NCI-H69 (cell line): ENCODE measurements around the gene WDR20.
"Not testable (repeated sequence)": the region's sequence is repeated elsewhere in the genome, so short reads cannot be mapped to it uniquely, and the experiment has no call there.

Experiments
- DNase-seq: peaks from one replicate; lab custom pipeline; 2025; lab: John Stamatoyannopoulos, UW

WDR20 gene

GRCh38 chr14:102171173-102172020 lies 31.7 kb downstream of the WDR20 start:
- DNase-seq: no peak

DNA sequence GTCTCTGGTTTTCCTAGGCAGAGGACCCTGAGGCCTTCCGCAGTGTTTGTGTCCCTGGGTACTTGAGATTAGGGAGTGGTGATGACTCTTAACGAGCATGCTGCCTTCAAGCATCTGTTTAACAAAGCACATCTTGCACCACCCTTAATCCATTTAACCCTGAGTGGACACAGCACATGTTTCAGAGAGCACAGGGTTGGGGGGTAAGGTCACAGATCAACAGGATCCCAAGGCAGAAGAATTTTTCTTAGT lies 32.2 kb downstream of the WDR20 start:
- not testable (repeated sequence) for DNase-seq

DNA sequence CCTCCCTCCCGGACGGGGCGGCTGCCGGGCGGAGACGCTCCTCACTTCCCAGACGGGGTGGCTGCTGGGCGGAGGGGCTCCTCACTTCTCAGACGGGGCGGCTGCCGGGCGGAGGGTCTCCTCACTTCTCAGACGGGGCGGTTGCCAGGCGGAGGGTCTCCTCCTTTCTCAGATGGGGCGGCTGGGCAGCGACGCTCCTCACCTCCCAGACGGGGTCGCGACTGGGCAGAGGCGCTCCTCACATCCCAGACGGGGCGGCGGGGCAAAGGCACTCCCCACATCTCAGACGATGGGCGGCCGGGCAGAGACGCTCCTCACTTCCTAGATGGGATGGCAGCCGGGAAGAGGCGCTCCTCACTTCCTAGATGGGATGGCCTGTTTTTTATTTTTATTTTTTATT lies 33.0 kb downstream of the WDR20 start:
- DNase-seq: not testable (repeated sequence)

DNA sequence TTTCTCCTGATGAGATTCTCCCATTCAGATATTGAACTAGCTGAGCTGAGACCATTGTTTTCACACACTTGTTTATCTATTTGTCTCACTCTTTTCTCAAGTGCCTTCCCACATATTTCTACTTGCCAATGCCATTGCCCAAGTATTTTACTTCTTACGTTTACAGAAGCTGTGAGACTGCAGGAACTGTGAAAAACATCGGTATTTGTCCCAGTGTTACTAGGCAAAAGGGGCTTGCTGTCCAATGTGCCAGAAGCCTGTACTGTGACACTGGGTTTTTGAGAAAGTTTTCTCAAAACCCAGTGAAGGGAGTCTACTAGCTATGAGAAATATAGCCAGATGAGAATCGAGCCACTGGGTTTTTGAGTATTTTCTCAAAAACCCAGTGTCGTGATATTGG lies 37.5 kb downstream of the WDR20 start:
- no peak for DNase-seq

- no peak for DNase-seq
Observed at GRCh38 chr14:102178806-102179205, 39.1 kb downstream of the WDR20 start.

DNA sequence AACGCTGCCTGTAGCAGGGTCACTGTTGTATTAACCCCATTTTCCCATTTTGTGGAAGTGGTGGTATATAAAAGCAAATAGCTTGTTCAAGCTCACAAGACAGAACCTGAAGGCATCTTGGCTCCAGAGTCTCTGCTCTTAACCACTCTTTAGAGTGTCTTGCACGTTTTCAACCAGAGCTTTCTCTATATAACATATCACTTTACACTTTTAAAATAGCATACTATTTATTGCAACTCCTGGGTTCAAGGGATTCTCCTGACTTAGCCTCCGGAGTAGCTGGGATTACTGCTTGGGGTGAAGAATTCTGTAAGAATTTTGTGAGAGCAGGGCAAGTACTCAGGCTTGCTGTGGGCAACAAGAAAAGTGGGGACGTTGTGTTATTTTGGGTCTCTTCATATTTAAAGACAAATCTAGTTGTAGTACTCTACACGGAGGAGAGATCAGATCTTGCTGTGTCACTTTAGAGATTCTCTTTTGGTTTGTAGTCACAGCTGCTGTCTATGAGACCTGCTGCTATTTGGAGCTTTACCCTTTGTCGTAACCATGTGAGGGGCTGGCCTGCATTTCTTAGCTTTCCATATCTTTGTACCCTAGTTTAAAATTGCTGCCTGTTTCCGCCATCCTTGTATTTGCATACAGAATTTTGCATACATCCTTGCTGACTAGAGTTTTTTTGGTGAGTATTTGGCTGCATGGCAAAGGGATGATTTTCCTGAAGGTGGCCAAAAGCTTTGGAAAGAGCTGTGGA lies 40.7 kb downstream of the WDR20 start:
- no peak for DNase-seq

DNA sequence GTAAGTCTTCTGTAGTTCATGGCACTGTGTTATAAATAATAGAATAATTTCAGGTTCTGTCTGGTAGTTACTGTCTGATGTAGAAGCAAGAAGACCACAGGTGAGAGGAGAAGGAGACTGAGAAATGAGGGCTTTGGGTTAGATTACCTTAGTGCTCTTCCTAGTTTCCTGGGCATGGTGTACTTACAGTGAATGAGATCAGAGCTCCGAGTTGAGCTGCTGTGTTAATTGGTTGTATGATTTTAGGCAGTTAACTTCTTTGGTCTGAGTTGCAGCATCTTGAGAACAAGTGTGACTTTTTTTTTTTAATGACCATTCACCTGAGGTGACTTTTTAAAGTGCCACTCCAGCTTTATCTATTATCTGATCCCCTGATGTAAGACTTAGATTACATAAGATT lies 41.5 kb downstream of the WDR20 start:
- DNase-seq: peak; percentile 13

- DNase-seq: peak; percentile 76
Observed at GRCh38 chr14:102182190-102182589, 42.5 kb downstream of the WDR20 start.

GRCh38 chr14:102182936-102183619 lies 43.4 kb downstream of the WDR20 start:
- DNase-seq: no peak

DNA sequence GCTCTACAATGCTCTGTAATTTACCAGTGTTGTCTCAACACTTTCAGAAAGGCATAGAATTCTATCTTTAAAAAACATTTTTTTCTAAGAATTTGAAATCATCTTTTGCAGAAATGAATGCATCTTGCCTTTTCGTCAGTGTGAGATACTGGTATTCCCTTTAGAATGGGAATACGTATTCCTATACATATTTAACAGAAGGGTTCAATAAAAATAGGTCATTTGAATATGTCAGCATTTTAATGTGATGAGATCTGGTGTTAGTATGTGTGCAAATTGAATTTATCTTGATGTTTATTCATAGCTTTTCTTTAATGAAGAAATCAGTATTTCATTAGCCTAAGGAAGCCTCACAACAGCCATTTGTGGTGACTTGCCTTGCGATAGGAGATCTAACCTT lies 44.2 kb downstream of the WDR20 start:
- no peak for DNase-seq

GRCh38 chr14:102184316-102185035 lies 44.8 kb downstream of the WDR20 start:
- peak; percentile 18 for DNase-seq

- DNase-seq: peak; percentile 87
Observed at GRCh38 chr14:102185360-102185759, 45.7 kb downstream of the WDR20 start.

DNA sequence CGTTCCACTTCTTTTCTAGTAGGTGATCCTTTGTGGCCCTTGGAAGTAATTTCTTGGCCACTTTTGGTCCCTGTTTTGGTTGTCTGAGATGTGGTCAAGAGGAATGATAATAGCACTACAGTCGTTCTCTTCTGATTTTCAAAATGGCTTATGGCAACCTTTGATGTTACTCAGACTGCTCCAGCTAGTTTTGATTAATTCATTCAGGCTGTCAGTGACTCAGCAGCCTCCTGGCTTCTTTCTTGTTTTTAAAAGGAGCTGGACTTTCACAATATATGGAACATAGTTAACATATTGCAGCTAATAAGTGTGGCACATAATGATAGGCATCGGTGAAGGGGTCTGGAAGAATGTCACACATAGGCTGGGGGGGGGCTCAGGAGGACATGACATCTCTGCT lies 47.3 kb downstream of the WDR20 start:
- DNase-seq: no peak

GRCh38 chr14:102187568-102188001 lies 47.9 kb downstream of the WDR20 start:
- no peak for DNase-seq

DNA sequence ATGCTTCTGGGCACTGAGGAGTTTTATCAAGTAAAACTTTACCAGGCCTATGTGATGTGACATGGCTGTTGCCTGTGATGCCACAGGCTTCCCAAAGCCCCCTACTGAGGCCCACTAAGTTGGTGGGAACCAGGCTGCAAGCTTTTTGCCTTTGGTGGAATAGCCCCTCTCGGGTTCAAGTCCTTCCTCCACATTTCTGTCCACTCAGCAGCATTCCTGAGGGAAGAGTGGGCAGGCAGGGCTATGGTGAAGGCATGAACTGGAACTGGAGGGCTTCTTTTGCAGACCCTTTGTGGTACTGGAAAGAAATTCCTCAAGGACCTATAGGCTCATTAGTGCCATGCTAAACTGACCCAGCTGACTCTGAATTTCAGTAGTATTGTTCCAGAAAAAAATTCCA lies 48.5 kb downstream of the WDR20 start:
- DNase-seq: no peak

- no peak for DNase-seq
Observed at GRCh38 chr14:102189874-102190273, 50.2 kb downstream of the WDR20 start.

GRCh38 chr14:102192840-102193502 lies 53.3 kb downstream of the WDR20 start:
- no peak for DNase-seq

DNA sequence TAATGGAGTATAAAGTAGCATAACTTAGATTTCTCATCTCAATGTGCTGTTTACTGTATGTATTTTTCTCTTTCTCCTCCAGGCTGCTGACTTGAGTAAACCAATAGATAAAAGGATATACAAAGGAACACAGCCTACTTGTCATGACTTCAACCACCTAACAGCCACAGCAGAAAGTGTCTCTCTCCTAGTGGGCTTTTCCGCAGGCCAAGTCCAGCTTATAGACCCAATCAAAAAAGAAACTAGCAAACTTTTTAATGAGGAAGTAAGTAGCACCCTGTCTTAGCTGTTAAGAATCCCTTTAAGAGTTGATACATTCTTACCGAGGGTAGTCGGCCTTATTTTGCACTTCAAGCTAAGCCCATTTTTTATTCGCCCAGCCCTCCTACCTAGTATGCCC lies 55.2 kb downstream of the WDR20 start:
- DNase-seq: no peak

DNA sequence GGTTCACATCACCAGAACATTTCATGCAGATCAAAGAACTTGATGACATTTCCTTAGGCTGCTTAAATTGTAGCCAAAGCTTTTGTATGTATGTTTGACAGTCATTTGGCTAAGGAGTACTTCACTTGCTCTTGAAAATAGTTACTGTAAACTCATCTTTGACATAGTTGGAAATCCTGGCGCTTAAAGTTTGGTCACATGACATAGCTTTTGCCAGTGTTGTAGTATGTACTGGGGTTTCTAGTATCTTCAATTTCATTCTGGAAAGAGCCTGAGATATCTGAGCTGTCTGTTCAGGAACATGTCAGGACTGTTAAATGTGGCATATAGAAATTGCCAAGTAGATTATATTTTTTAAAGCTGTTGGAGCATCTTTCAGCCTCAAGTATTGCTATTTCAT lies 55.7 kb downstream of the WDR20 start:
- no peak for DNase-seq

DNA sequence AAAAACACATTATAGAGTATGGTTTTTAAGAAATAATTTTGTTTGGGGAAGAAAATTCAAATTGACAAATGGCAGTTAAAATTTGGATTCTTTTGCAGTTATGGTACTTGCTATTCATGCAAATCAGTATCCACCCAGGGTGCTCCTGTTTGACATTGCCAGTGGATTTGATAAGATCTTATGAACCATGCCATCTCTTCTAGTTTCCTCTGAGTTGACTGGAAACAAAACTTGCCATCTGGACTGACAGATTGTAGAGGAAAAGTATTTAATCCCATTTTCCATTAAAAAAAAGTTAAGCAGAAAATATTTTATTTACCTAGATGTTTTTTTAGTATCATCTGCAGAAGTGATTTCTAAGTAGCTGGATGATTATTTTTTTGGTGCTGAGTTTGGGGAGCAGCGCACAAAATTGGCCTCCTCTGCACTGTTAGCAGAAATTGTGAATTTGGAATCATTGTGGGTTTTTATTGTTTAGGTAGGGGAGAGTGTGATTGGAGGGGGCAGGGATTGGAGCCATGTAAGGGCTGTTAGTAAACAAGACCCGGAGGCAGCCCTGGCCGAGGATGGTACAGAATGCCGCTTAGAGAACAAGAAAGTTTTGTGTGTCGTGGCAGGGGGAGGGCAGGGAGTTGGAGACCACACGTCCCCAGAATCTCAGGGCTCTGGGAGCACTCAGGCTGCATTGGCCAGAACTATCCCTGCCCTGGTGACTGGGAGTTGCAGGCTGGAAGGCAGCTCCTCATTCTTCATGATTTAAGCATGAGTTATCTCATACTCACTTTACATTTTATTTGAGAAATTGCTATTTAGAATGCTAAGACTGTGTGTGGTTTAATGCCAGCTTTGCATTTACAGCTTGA lies 56.6 kb downstream of the WDR20 start:
- DNase-seq: no peak

- DNase-seq: no peak
Observed at GRCh38 chr14:102196902-102197230, 57.2 kb downstream of the WDR20 start.
